Parathyroid adenoma (tissue), 2 donors: ENCODE results near the gene ZNF79.

Experiments used
- H2AFZ ChIP-seq: fragments of 300-600 bp; sonication (generic); one replicate; pipeline ENCODE4 v1.7.0; 2017; ENCODE audit warnings: antibody characterized with exemption, mild to moderate bottlenecking
- H3K27ac ChIP-seq: fragments of 300-600 bp; sonication (generic); one replicate; pipeline ENCODE4 v1.7.0; 2017
- H3K27me3 ChIP-seq: fragments of 300-600 bp; sonication (generic); one replicate; pipeline ENCODE4 v1.7.0; 2017; ENCODE audit warnings: low read length; ENCODE audit not compliant: control insufficient read depth, insufficient read depth
- H3K36me3 ChIP-seq: fragments of 300-600 bp; sonication (generic); one replicate; pipeline ENCODE4 v1.7.0; 2017; ENCODE audit warnings: low read length; ENCODE audit not compliant: control insufficient read depth, insufficient read depth
- H3K4me1 ChIP-seq: fragments of 300-600 bp; sonication (generic); one replicate; pipeline ENCODE4 v1.7.0; 2017; ENCODE audit warnings: control low read depth
- H3K4me2 ChIP-seq: fragments of 300-600 bp; sonication (generic); one replicate; pipeline ENCODE4 v1.7.0; 2017; ENCODE audit warnings: low read length
- H3K4me3 ChIP-seq: fragments of 300-600 bp; sonication (generic); one replicate; pipeline ENCODE4 v1.7.0; 2017; ENCODE audit warnings: low read depth, low read length
- H3K79me2 ChIP-seq: fragments of 300-600 bp; sonication (generic); one replicate; pipeline ENCODE4 v1.7.0; 2017; ENCODE audit warnings: control low read depth
- H3K9ac ChIP-seq: fragments of 300-600 bp; sonication (generic); one replicate; pipeline ENCODE4 v1.7.0; 2017; ENCODE audit warnings: mild to moderate bottlenecking
- H3K9me3 ChIP-seq: fragments of 300-600 bp; sonication (generic); one replicate; pipeline ENCODE4 v1.7.0; 2017; ENCODE audit warnings: low read length; ENCODE audit not compliant: control insufficient read depth
- CTCF ChIP-seq: fragments of 300-600 bp; sonication (generic); IDR thresholded peaks from one replicate; pipeline ENCODE4 v1.7.0; 2017; ENCODE audit warnings: antibody characterized with exemption, mild to moderate bottlenecking
- donor health status: primary hyperparathyroidism.

Gene ZNF79

GRCh38 chr9:127467621-127468020 lies 43.4 kb downstream of the ZNF79 start:
- H3K4me3 ChIP-seq = no peak overlapping the region
- no peak overlapping the region for H3K27ac ChIP-seq
- no peaks in the 10 kb centered on the region for H3K27me3 ChIP-seq
- no peaks in the 10 kb centered on the region for H3K79me2 ChIP-seq
- no peaks in the 10 kb centered on the region for H3K36me3 ChIP-seq
- no peak overlapping the region for H3K4me2 ChIP-seq
- no peak overlapping the region for H2AFZ ChIP-seq
- H3K4me1 ChIP-seq = no peaks in the 10 kb centered on the region
- no peaks in the 10 kb centered on the region for H3K9me3 ChIP-seq
- no peak for TF ChIP-seq CTCF
- H3K9ac ChIP-seq = no peak overlapping the region

- H3K4me3 ChIP-seq = no peak overlapping the region
- H3K36me3 ChIP-seq = no peaks in the 10 kb centered on the region
- H3K9ac ChIP-seq = no peak overlapping the region
- no peaks in the 10 kb centered on the region for H3K9me3 ChIP-seq
- H3K4me2 ChIP-seq = no peak overlapping the region
- H3K4me1 ChIP-seq = no peaks in the 10 kb centered on the region
- H3K27me3 ChIP-seq = no peaks in the 10 kb centered on the region
- no peak for TF ChIP-seq CTCF
- no peaks in the 10 kb centered on the region for H3K79me2 ChIP-seq
- no peak overlapping the region for H2AFZ ChIP-seq
- no peak overlapping the region for H3K27ac ChIP-seq
Observed at GRCh38 chr9:127470662-127471061, 46.5 kb downstream of the ZNF79 start.

GRCh38 chr9:127473501-127473900 lies 49.3 kb downstream of the ZNF79 start:
- no peaks in the 10 kb centered on the region for H3K4me1 ChIP-seq
- no peak overlapping the region for H2AFZ ChIP-seq
- no peaks in the 10 kb centered on the region for H3K9me3 ChIP-seq
- no peak for TF ChIP-seq CTCF
- no peaks in the 10 kb centered on the region for H3K27me3 ChIP-seq
- no peak overlapping the region for H3K9ac ChIP-seq
- no peak overlapping the region for H3K27ac ChIP-seq
- no peaks in the 10 kb centered on the region for H3K36me3 ChIP-seq
- H3K4me3 ChIP-seq = no peak overlapping the region
- H3K4me2 ChIP-seq = no peak overlapping the region
- no peaks in the 10 kb centered on the region for H3K79me2 ChIP-seq

- H3K4me1 ChIP-seq = no peaks in the 10 kb centered on the region
- no peak overlapping the region for H3K27ac ChIP-seq
- H3K79me2 ChIP-seq = no peaks in the 10 kb centered on the region
- H3K4me3 ChIP-seq = no peak overlapping the region
- no peak overlapping the region for H2AFZ ChIP-seq
- no peak overlapping the region for H3K4me2 ChIP-seq
- no peaks in the 10 kb centered on the region for H3K27me3 ChIP-seq
- H3K36me3 ChIP-seq = no peaks in the 10 kb centered on the region
- no peaks in the 10 kb centered on the region for H3K9me3 ChIP-seq
- H3K9ac ChIP-seq = no peak overlapping the region
- TF ChIP-seq CTCF = no peak
Observed at GRCh38 chr9:127473932-127474331, 49.8 kb downstream of the ZNF79 start.

GRCh38 chr9:127474592-127474991 lies 50.4 kb downstream of the ZNF79 start:
- no peak overlapping the region for H3K4me2 ChIP-seq
- no peak overlapping the region for H3K4me3 ChIP-seq
- H3K79me2 ChIP-seq = no peaks in the 10 kb centered on the region
- H3K9me3 ChIP-seq = no peaks in the 10 kb centered on the region
- no peaks in the 10 kb centered on the region for H3K36me3 ChIP-seq
- H3K4me1 ChIP-seq = no peaks in the 10 kb centered on the region
- no peaks in the 10 kb centered on the region for H3K27me3 ChIP-seq
- no peak for TF ChIP-seq CTCF
- H3K9ac ChIP-seq = no peak overlapping the region
- no peak overlapping the region for H3K27ac ChIP-seq
- H2AFZ ChIP-seq = no peak overlapping the region
